Adrenal gland (tissue), 12 donors: ENCODE results near the gene C3orf70. TPM values are rescaled to one million over a fixed set of nuclear protein-coding genes. Genes with fewer than 3 reads are reported as not detected.

Experiments used
- DNase-seq, 7 donors: peaks; one replicate each; pipeline ENCODE4 v3.0.0-alpha.2; 2019 to 2020
- H3K27ac ChIP-seq, 5 donors: fragments of 200-600 bp; sonication (generic) in 4 of 5; 1 replicate in 3 of 5; 2 replicates in 2 of 5; pipeline versions ENCODE4 v1.5.1 to v1.8.0; 2016 to 2020; ENCODE audit warnings: mild to moderate bottlenecking in 1 of 5
- H3K27me3 ChIP-seq: fragments of 200-600 bp; 2 replicates; pipeline ENCODE4 v1.8.0; 2021
- H3K36me3 ChIP-seq, 2 donors: fragments of 200-600 bp; replicated peaks in 1 of 2; 1 replicate in 1 of 2; 2 replicates in 1 of 2; pipeline versions ENCODE4 v1.5.1 to v1.8.0; 2018 to 2022
- H3K4me1 ChIP-seq, 2 donors: fragments of 200-600 bp; replicated peaks in 1 of 2; 1 replicate in 1 of 2; 2 replicates in 1 of 2; pipeline versions ENCODE4 v1.5.1 to v1.8.0; 2018 to 2021
- H3K4me3 ChIP-seq, 4 donors: fragments of 200-600 bp; sonication (generic) in 3 of 4; one replicate each; pipeline ENCODE4 v1.5.1; 2016 to 2018
- H3K9me3 ChIP-seq, 3 donors: fragments of 200-600 bp; sonication (generic) in 1 of 3; replicated peaks in 1 of 3; 1 replicate in 2 of 3; 2 replicates in 1 of 3; pipeline versions ENCODE4 v1.5.1 to v1.8.0; 2016 to 2021
- POLR2A ChIP-seq, 2 donors: fragments of 450-650 bp; IDR thresholded peaks; one replicate each; pipeline ENCODE4 v1.6.1; 2017; ENCODE audit warnings: antibody characterized with exemption in 2 of 2, mild to moderate bottlenecking in 2 of 2, moderate library complexity in 1 of 2
- WGBS, 4 donors: extraction: QIAGEN DNeasy Blood & Tissue Kit in 2 of 4; methylation state at CpG; one replicate each; pipeline versions ENCODE4 v1.1.5 to v1.1.7; 2013 to 2017; 5-methylcytosine and 5-hydroxymethylcytosine counted together
- intact Hi-C, 2 donors: fragments of 100-400 bp; cut with DNase I; formaldehyde crosslinking; loops; one replicate each; pipeline versions ENCODE4 v1.14.1 to v1.15.0; 2022 to 2023
- polyA plus RNA-seq, 3 donors: library from polyadenylated mRNA; stranded (reverse); fragments of 200-250 nt in 2 of 3; fragments of 350-450 nt in 1 of 3; fragmentation: Illumina TruSeq in 1 of 3; extraction: RNeasy Lipid Tissue Mini Kit (QIAGEN cat#74804) in 1 of 3; gene quantifications; one replicate each; pipeline ENCODE4 v1.2.3, GENCODE V29; 2013 to 2014
- total RNA-seq, 9 donors: library from RNA; depleted of rRNA in 4 of 9; stranded (reverse); fragments of >200 nt in 4 of 9; fragments of 120-200 nt in 1 of 9; fragmentation: NEBNext Ultra II Directional in 1 of 9; extraction: Animal tissue kit (Norgen Biotek cat#: 25700) in 1 of 9; gene quantifications; one replicate each; pipeline versions ENCODE4 v1.1.0 to v1.2.4, GENCODE V29; 2013 to 2023
- TF ChIP-seq, protein P1 (sequence below), 6 experiments: fragments of 450-650 bp in 4 of 6; fragments of 200-600 bp in 2 of 6; sonication (generic) in 1 of 6; IDR thresholded peaks; 1 replicate in 5 of 6; 2 replicates in 1 of 6; pipeline versions ENCODE4 v1.5.1 to v1.8.0; 2016 to 2021; ENCODE audit warnings: antibody characterized with exemption in 6 of 6, mild to moderate bottlenecking in 2 of 6, moderate library complexity in 1 of 6
- donor health status: healthy with polysubstance abuse.
- donor health status: Bipolar disorder and iron deficiency.
- donor health status: DM: yes; HTN: yes; CAD: no.
- donor health status: DM: no; HTN: no; CAD: no.
- donor health status: DM: no; HTN: no; CAD: no.
- donor health status: DM: yes; HTN: yes; CAD: no.

C3orf70 gene
- total and polyA plus RNA-seq, 12 donors: 0.64 to 2.6 (median 0.95) TPM

DNA sequence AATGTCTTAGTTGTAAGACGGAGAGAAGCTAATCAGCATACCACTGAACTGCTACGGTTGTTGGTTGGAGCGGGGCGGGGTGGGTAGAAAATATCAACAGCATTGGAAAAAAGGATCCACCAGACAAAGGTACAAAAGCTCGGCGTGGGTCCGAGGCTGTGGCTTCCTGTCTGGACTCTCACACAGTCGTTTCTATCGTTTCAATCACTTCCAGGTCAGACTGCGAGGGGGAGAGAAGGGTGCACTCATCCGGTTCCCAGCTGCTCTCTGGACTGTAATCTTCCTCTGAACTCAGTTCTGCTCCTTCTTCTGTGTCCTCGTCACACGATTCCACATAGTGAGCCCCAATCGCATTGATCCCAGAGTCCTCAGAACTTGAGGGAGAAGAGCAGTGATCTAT is 70.0 kb downstream of the C3orf70 start:
- intact Hi-C loops: no loop called here
- Histone ChIP-seq H3K36me3 (no peaks in the 10 kb centered on the region), H3K27me3 (no peaks in the 10 kb centered on the region), H3K4me1 (no peaks in the 10 kb centered on the region), H3K9me3 (no peaks in the 10 kb centered on the region), H3K27ac (no peak overlapping the region), H3K4me3 (no peak overlapping the region)
- WGBS, 4 donors: 73 to 83% (median 82%) methylated on average over 14 of the region's 14 CpGs
- TF ChIP-seq, protein P1, sequence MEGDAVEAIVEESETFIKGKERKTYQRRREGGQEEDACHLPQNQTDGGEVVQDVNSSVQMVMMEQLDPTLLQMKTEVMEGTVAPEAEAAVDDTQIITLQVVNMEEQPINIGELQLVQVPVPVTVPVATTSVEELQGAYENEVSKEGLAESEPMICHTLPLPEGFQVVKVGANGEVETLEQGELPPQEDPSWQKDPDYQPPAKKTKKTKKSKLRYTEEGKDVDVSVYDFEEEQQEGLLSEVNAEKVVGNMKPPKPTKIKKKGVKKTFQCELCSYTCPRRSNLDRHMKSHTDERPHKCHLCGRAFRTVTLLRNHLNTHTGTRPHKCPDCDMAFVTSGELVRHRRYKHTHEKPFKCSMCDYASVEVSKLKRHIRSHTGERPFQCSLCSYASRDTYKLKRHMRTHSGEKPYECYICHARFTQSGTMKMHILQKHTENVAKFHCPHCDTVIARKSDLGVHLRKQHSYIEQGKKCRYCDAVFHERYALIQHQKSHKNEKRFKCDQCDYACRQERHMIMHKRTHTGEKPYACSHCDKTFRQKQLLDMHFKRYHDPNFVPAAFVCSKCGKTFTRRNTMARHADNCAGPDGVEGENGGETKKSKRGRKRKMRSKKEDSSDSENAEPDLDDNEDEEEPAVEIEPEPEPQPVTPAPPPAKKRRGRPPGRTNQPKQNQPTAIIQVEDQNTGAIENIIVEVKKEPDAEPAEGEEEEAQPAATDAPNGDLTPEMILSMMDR (IDR thresholded peaks at IDR 0.05): no peak
- no peak for TF ChIP-seq POLR2A (IDR thresholded peaks at IDR 0.05)
- DNase-seq: no peak

DNA sequence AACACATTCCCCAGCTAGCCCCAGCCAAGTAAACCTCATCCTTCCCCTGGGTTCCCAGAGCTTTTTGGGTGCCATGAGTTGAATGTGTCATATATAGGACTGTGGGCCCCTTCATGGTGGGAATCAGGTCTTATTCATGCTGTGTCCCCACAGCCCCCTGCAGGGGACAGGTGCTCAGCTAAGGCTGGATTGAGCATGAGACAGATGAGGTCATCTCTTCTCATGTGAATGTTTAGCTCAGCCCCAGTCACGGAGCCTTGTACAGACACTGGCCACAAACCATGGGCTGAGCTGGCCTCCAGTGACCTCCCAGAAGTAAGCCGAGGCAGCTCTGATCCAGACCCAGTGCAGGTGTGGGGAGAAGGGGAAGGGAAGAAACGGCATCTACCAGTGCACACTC is 70.7 kb downstream of the C3orf70 start:
- intact Hi-C loops: no loop called here
- Histone ChIP-seq H3K4me1 (no peaks in the 10 kb centered on the region), H3K36me3 (no peaks in the 10 kb centered on the region), H3K9me3 (no peaks in the 10 kb centered on the region), H3K27ac (no peak overlapping the region), H3K27me3 (no peaks in the 10 kb centered on the region), H3K4me3 (no peak overlapping the region)
- 85 to 91% (median 88%) methylated on average over 2 to 3 of the region's 3 CpGs for WGBS, 4 donors
- DNase-seq: no peak
- TF ChIP-seq, protein P1 (IDR thresholded peaks at IDR 0.05): no peak
- no peak for TF ChIP-seq POLR2A (IDR thresholded peaks at IDR 0.05)

DNA sequence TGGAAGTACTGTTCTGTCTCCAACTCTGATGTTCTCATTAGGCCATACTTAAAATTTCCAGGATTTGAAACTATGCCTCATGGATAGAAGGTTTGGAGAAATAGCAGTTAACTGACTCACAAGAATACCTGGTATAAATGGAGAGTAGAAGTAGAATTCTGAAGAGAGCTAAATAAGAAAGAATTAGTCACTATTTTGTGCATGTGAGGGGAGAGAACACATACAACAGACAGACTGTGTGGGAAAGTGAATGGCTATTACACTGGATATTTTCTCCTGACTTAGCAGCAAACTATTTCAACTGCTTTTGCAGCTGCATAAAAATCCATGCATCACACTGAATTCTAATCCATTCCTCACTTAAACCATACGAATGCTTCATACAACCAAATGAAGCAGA is 71.3 kb downstream of the C3orf70 start:
- no peaks in the 10 kb centered on the region for H3K27me3 ChIP-seq
- 71 to 89% (median 83%) methylated on average over 1 of the region's 1 CpG for WGBS, 4 donors
- no peak for DNase-seq
- TF ChIP-seq, protein P1 (IDR thresholded peaks at IDR 0.05): no peak
- no peak for TF ChIP-seq POLR2A (IDR thresholded peaks at IDR 0.05)
- no peaks in the 10 kb centered on the region for H3K4me1 ChIP-seq
- no peaks in the 10 kb centered on the region for H3K9me3 ChIP-seq
- H3K36me3 ChIP-seq: no peaks in the 10 kb centered on the region
- no peak overlapping the region for H3K4me3 ChIP-seq
- intact Hi-C loops: no loop called here
- no peak overlapping the region for H3K27ac ChIP-seq

DNA sequence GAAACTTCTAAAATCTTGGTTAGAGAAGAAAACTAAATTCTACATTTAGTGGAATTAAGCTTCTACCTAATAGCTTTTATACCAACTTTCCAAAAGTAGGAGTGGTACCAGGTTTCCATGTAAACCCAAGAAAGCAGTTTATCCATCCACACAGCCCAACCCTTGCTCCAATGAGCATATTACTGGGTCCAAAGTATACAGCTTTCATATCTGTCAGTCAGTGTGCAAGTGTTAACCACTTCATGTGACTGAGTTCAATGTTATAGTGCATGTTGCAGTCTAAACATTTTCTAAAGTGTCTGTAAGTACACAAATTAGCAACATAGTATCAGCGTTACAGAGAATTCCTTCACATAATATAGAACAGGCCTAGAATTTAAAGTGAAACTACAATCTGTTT is 73.2 kb downstream of the C3orf70 start:
- TF ChIP-seq POLR2A (IDR thresholded peaks at IDR 0.05): no peak
- TF ChIP-seq, protein P1 (IDR thresholded peaks at IDR 0.05): no peak
- Histone ChIP-seq H3K27ac (no peak overlapping the region), H3K36me3 (no peaks in the 10 kb centered on the region), H3K9me3 (no peaks in the 10 kb centered on the region), H3K27me3 (no peaks in the 10 kb centered on the region), H3K4me3 (no peak overlapping the region), H3K4me1 (no peaks in the 10 kb centered on the region)
- no peak for DNase-seq
- intact Hi-C loops: no loop called here
- WGBS, 4 donors: 77 to 89% (median 87%) methylated on average over 1 of the region's 1 CpG
